Smooth muscle cell (in vitro differentiated cells): ENCODE results near the gene OTOP2. TPM values are rescaled to one million over a fixed set of nuclear protein-coding genes. Genes with fewer than 3 reads are reported as not detected.

ENCODE experiments used
- DNase-seq: peaks from one replicate; lab custom pipeline; 2025; ENCODE audit not compliant: unreplicated experiment; lab: John Stamatoyannopoulos, UW
- H2AFZ ChIP-seq: fragments of 200-600 bp; sonication (generic); 2 replicates; pipeline ENCODE4 v1.6.0; 2016; ENCODE audit warnings: antibody characterized with exemption, low read depth, mild to moderate bottlenecking
- H3F3A ChIP-seq: fragments of 200-600 bp; sonication (generic); 2 replicates; pipeline ENCODE4 v1.6.0; 2017; ENCODE audit warnings: antibody characterized with exemption, low read depth
- H3K27ac ChIP-seq: fragments of 200-600 bp; sonication (generic); 2 replicates; pipeline ENCODE4 v1.5.1; 2016; ENCODE audit warnings: low read depth, mild to moderate bottlenecking
- H3K27me3 ChIP-seq: fragments of 200-600 bp; sonication (generic); 2 replicates; pipeline ENCODE4 v1.6.1; 2016; ENCODE audit warnings: low read depth, mild to moderate bottlenecking
- H3K36me3 ChIP-seq: fragments of 200-600 bp; sonication (generic); 2 replicates; pipeline ENCODE4 v1.5.1; 2016; ENCODE audit warnings: low read depth
- H3K4me1 ChIP-seq: fragments of 200-600 bp; sonication (generic); 2 replicates; pipeline ENCODE4 v1.5.1; 2016; ENCODE audit warnings: low read depth
- H3K4me2 ChIP-seq: fragments of 200-600 bp; sonication (generic); 2 replicates; pipeline ENCODE4 v1.6.0; 2016; ENCODE audit warnings: mild to moderate bottlenecking
- H3K4me3 ChIP-seq: fragments of 200-600 bp; sonication (generic); 2 replicates; pipeline ENCODE4 v1.5.1; 2016; ENCODE audit warnings: mild to moderate bottlenecking
- H3K79me2 ChIP-seq: fragments of 200-600 bp; sonication (generic); 2 replicates; pipeline ENCODE4 v1.6.0; 2016; ENCODE audit warnings: low read depth, mild to moderate bottlenecking
- H3K9ac ChIP-seq: fragments of 200-600 bp; sonication (generic); 2 replicates; pipeline ENCODE4 v1.6.0; 2016; ENCODE audit warnings: low read depth
- H3K9me3 ChIP-seq: fragments of 200-600 bp; sonication (generic); replicated peaks from 2 replicates; pipeline ENCODE4 v1.5.1; 2016; ENCODE audit warnings: low read depth
- H4K20me1 ChIP-seq: fragments of 200-600 bp; sonication (generic); 2 replicates; pipeline ENCODE4 v1.6.0; 2016; ENCODE audit warnings: low read depth
- CTCF ChIP-seq: fragments of 200-600 bp; sonication (generic); IDR thresholded peaks from 2 replicates; pipeline ENCODE4 v1.5.1; 2017; ENCODE audit warnings: borderline replicate concordance, mild to moderate bottlenecking, antibody characterized with exemption; ENCODE audit not compliant: insufficient read depth, poor library complexity, severe bottlenecking
- WGBS: methylation state at CpG from one replicate; pipeline ENCODE4 v1.1.7; 2016; ENCODE audit warnings: low lambda C conversion rate; 5-methylcytosine and 5-hydroxymethylcytosine counted together
- polyA plus RNA-seq: library from polyadenylated mRNA; unstranded; fragments of >200 nt; fragmentation: Nextera tagmentation; extraction: Ambion mirVana; gene quantifications from 2 replicates; pipeline ENCODE4 v1.2.1, GENCODE V29; 2016
- total RNA-seq: library from RNA; depleted of rRNA; stranded (reverse); fragments of >200 nt; gene quantifications from 2 replicates; pipeline ENCODE4 v1.2.3, GENCODE V29; 2014

The OTOP2 gene
- total and polyA plus RNA-seq, 2 experiments from 2014 or later: not detected

DNA sequence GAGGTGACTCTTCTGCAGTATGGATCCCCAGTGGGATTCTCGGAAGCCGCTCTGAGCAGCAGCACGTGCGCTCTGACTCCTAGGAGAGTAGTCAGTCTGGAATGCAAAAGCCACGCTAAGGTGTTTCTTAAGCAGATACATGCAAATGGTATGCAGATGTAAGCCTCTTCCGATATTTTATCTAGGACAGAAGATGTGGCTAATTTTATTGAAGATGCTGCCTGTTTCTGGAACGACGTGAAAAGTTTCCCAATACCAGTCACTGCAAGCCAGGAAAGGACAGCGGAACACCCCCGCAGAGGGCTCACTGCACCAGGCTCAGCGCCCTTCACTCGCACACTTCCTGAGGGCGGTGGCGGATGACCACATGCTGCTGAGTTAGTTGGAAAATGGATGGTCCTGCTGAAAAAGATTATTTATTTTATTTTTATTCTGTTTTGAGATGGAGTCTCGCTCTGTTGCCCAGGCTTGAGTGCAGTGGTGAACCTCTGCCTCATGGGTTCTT, 40.8 kb upstream of the OTOP2 start:
- Histone ChIP-seq H3K27ac (no peak overlapping the region), H3K4me3 (no peak overlapping the region), H3K9me3 (no peaks in the 10 kb centered on the region), H3K4me2 (no peak overlapping the region), H3K9ac (no peak overlapping the region), H3K79me2 (no peaks in the 10 kb centered on the region), H3K27me3 (no peaks in the 10 kb centered on the region), H4K20me1 (no peaks in the 10 kb centered on the region), H3K4me1 (no peaks in the 10 kb centered on the region), H3K36me3 (no peaks in the 10 kb centered on the region), H2AFZ (no peak overlapping the region), H3F3A (no peaks in the 10 kb centered on the region)
- no peak for TF ChIP-seq CTCF
- no peak for DNase-seq
- 68% methylated on average over 15 of the region's 15 CpGs for WGBS

DNA sequence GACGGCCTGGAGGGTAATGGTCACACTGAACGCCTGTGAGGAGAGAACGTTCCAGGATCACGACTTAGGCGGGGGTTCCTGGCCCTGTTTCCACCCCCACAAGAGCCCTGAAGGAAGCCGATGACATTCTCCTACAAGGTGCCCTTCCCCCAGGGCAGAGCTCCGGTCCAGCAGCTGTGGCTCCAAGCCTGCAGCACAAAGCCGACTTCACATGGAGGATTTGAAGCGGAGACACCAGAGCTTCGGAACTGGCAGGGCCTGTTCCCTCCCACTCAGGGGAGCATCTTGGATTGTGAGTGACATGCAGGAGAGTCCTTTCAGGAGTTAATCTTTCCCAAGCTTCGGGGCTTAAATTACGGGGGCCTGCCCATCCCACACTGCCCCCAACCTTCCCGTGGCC, 35.6 kb upstream of the OTOP2 start:
- H3K9ac ChIP-seq: no peak overlapping the region
- H3F3A ChIP-seq: no peaks in the 10 kb centered on the region
- no peak overlapping the region for H3K27ac ChIP-seq
- H4K20me1 ChIP-seq: no peaks in the 10 kb centered on the region
- no peak for TF ChIP-seq CTCF
- no peak overlapping the region for H3K4me2 ChIP-seq
- H3K27me3 ChIP-seq: peaks cover 25% of the 10 kb centered on the region
- WGBS: 67% methylated on average over 13 of the region's 13 CpGs
- no peak overlapping the region for H2AFZ ChIP-seq
- H3K9me3 ChIP-seq: no peaks in the 10 kb centered on the region
- H3K79me2 ChIP-seq: no peaks in the 10 kb centered on the region
- no peak overlapping the region for H3K4me3 ChIP-seq
- no peaks in the 10 kb centered on the region for H3K4me1 ChIP-seq
- no peaks in the 10 kb centered on the region for H3K36me3 ChIP-seq
- no peak for DNase-seq

- Histone ChIP-seq H3F3A (no peaks in the 10 kb centered on the region), H3K27me3 (peaks cover 45% of the 10 kb centered on the region), H2AFZ (no peak overlapping the region), H3K36me3 (no peaks in the 10 kb centered on the region), H3K4me3 (no peak overlapping the region), H3K9me3 (no peaks in the 10 kb centered on the region), H3K27ac (no peak overlapping the region), H3K79me2 (no peaks in the 10 kb centered on the region), H3K4me2 (no peak overlapping the region), H3K4me1 (no peaks in the 10 kb centered on the region), H4K20me1 (no peaks in the 10 kb centered on the region), H3K9ac (no peak overlapping the region)
- TF ChIP-seq CTCF: no peak
- 95% methylated on average over 7 of the region's 7 CpGs for WGBS
- no peak for DNase-seq
Measured at GRCh38 chr17:74890554-74890953, 33.5 kb upstream of the OTOP2 start.
